HG03521 (cell line): ENCODE measurements around the gene DPF3.

Experiments used
- ATAC-seq: cut with Tn5 transposase; IDR thresholded peaks from one replicate; pipeline ENCODE4 v1.9.1; 2021; ENCODE audit warnings: mild to moderate bottlenecking, moderate library complexity; ENCODE audit not compliant: unreplicated experiment

Gene DPF3

DNA sequence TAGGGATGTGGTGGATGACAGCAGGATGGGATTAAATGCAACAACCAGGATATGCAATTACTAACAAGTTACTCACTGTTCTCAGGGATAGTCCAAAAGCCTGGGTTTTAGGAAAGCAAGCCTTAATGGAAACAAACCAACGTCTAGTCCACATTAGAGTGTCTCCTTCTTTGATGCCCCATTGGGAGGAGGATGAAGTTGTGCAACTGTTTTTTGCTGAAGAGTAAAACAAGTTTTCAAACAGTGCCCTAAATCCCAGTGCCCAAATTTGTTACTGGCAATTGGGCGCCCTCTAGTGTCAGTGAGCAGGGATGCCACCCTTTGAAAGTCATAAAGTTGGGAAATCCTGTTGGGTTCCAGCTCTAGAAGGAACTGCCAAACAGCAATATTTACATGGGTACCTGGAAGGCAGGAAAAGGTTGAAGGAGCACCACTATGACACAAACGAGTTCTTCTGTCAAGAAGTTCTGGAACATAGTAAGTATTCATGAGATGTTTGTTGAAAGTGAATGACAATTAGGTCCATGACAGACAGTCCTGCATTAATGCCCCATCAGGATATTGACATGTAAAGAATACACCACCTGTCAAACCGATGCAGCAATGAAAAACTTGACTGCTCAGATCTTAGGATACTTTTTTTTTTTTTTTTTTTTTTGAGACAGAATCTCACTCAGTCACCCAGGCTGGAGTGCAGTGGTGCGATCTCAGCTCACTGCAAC, 11.1 kb upstream of the DPF3 start:
- no peak for ATAC-seq

DNA sequence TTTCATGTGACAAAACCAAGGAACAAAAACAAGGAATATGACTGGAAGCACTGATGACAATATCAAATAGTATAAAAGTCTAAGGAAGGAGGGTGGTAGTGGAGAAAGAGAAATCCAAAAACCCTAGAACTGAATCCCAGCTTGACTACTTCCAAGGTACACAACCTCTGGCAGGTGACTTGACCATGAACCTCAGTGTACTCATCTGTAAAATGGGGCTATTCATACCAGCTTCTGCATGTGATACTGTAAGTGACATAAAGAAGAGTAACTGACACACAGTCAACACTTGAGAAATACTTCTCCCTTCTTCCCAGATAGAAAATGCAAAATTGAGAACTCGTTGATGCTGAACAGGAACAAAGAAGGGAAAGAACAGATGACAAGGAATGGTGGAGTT, 10.3 kb upstream of the DPF3 start:
- ATAC-seq, result no peak

DNA sequence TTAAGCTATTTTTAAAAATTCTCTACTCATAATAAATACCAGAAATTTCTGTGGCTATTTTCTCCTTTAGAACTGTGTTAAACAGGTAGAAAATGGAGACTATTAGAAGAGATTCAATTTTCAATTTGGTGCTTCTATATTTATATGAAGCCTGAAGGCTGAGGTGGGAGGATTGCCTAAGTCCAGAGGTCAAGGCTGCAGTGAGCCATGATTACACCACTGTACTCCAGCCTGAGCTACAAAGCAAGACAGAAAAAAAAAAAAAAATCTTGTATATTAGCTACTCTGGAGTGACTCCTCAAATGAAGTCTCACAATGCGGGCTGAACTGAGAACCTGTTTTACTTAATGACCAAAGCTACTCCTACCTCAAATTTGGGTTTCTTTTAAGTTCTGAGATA, 9.8 kb upstream of the DPF3 start:
- no peak for ATAC-seq

DNA sequence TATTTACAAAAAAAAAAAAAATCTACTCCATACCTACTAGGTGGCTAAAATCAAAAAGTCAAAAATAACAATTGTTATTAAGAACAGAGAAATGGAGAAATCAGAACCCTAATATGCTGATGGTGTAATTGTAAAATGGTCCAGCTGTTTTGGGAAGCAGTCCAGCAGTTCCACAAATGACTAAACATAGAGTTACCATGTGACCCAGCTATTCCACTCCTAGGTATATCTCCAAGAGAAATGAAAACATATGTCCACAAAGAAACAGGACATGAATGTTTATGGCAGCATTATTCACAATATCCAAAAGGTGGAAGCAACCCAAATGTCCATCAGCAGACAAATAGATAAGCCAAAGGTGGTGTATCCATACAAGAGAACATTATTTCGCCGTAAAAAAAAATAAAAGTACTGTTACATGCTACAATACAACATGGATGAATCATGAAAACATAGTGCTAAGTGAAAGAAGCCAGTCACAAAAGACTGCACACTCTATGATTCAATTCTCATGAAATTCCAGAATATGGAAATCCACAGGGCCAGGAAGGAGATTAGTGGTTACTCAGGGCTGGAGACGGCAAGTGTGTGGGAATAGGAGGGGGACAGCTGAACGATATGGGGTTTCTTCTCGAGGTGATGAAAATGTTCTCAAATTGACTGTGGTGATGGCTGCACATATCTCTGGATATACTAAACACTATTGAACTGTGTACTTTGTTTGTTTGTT, 9.1 kb upstream of the DPF3 start:
- ATAC-seq, result no peak

DNA sequence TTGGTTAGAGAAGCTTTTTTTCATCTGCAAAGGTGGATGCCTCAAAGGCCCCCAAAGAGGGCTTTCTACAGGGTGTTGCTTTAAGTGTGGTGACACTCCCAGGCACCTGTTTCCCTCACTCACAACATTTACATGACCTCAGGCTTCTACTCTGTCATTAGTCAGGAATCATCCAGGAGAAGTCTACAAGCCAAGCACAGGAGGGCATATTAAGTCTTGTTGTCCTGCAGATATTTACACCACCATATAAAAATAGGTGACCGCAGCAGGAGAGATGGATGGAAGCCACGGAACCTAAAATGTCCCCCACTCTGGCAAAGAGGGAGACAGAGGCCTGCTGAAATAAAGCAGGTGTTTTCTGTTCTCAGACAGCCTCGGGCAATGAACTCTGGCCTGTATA, 7.5 kb upstream of the DPF3 start:
- ATAC-seq, result no peak

DNA sequence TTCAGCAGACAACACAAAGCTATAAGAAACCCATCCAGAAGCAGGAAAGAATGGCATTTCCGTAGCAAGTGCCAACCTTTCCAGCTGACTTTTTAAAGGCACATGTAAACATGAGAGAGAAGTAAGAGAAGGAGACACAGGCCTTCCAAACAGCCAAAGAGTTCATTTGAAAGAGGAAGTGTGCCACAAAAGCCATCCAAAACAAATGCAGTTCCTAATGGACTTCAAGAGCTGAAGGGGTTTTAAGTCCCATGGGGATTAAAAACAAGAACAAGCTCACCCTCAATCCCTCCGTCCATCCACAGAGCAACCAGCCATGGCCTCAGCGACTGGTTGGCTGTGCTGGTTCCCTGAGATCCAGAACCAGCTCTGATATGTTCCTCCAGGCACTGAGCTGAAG, 4.5 kb upstream of the DPF3 start:
- ATAC-seq, result no peak

DNA sequence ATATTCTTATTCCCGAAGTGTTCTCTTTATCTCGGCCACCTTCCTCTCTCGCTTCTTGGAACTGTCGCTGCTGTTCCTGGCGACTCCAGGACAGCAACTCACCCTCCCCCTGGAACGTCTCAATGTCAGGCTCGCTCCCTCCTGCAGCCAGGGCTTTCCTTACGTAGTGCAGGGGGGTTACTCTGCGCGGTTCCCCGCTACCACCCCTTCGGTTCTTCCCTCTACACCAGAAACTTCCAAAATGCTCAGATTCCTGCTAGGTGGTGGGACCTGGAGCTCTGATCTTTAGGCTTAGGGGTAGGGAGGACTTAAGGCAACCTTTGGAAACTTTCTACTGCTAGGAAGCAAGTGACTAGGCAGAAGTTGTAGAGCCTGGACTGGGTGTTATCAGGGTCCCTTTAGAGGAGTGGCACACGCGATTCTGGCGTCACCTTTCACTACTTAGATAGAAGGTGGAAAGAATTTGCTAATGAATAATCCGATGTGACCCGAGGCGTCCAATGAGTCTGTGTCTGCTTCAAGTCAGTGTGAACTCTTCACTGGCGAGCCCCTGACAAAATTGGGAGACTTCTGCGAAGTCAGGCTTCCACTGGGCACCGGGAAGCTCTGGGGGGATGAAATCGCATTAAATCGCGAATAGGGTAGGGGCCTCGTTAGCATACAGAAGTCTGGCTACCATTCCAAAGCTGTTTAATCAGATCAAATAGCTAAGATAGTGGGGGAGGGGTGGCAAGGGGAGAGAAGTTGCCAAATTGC, 900 bp upstream of the DPF3 start:
- no peak for ATAC-seq

DNA sequence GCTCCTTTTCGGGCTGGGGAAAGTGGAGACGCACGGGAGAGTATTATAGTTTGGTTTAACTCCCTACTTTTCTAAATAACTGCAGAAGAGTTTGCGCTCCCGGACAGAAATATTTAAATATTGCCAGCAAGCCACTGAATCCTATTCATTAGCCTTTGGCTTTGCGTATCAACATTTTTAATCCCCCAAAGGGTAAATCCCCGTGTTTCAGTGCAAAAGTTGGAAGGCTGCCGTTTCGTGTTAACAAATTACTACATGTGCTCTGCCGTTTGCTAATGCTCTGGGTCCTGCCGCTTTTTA, 372 bp upstream of the DPF3 start:
- no peak for ATAC-seq

DNA sequence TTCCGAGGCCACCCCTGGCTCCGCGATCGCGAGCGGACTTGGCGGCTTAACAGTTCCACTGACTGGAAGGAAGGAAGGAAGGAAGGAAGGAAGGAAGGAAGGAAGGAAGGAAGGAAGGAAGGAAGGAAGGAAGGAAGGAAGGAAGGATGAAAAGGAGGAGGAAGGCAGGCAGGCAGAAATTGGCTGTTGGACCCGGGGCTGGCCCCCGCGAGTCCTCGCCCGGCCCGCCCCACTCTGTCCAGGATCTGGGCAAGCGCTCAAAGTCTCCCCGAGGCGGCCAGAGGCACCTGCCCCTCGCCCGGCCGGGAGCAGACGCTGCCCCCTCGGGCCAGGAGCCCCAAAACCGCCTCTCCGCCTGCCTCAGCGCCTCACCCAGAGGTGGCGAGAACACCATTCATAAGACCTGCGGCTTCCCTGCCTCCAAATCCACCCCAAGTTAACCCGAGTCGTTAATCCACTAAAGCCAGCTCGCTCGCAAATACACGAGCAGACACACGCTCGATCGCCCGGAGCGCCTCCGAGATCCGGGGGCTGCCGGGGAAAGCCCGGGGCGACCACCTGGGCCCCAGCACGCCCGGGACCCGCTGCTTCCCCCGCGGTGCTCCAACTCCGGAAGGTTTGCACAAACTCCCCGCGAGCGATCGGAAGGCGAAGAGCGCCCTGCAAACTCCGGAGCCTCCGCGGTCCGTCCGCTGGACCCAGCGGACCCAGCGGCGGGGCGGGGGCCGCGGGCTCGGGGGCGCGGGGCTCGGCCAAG, 844 bp downstream of the DPF3 start:
- ATAC-seq, result peak; percentile 7

DNA sequence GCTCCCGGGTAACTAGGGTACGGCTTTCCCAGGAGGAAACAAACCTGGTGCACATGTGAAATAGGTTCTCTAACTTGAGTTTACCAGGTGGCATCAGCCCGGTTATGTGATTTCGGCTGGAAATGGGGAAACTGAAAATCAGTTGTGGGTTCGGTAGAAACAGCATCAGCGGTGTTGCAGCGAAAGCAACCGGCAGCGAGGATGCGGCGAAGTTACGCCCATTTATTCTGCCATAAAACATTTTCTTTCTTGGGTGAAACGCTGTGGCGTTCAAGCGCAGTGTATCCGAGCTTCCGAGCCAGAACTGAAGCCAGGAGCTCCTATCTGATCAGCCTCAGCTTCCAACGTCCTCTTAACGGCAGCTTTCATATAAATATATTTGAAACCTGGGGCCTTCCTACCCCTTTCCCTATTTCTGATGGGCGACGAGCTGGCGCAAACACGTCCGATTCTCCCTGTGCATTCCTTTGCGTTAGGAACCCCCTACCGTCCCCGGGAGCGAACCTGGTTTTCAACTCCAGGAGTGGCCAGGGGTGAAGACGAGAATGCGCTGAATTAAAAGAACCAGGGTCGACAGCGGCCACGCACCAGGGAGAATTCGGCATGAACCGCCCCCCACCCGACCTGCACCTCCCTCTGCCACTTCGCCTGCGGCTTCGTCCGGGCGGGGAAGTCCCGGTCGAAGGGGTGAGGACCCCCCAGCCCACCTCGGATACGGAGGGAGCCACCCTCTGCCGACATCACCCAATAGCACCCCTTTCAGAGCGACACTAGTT, 1.6 kb downstream of the DPF3 start:
- no peak for ATAC-seq

DNA sequence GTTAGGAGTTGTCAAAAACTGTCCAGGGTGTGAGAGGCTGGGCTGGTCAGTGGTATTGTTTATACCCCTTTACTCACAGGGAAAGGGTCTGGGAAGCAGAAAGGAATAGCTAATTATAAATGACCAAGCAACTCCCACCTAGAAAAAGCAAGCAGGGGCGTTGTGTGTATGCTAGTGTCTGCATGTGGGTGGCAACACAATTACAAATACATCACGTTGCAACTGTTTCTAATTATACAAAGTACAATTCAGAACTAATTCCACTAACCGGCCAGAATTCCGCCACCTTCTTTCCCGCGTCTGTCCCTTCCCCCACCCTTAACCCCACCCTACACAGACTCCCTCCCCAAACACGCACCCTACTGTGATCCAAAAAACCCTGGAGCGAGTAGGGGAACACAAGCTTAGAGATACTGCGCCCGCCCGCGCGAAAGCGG, 2.2 kb downstream of the DPF3 start:
- no peak for ATAC-seq

DNA sequence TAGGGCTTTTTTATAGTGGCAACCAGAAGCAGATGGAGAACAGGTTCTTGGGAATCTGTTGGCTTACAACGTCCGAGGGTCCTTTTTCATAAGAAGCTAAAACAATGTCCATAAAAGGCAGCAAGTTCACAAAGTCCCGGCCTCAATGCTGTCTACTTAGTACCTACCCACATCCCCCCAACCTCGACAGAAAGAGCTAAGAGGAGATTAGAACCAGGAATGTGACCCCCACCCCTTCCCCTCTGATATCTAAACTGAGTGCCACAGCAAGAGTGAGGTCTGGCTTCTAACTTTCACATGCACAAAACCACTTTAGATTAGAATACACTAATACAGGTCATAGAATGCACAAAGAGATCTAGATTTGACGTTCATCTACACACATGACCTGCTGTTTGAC, 4.5 kb downstream of the DPF3 start:
- no peak for ATAC-seq

DNA sequence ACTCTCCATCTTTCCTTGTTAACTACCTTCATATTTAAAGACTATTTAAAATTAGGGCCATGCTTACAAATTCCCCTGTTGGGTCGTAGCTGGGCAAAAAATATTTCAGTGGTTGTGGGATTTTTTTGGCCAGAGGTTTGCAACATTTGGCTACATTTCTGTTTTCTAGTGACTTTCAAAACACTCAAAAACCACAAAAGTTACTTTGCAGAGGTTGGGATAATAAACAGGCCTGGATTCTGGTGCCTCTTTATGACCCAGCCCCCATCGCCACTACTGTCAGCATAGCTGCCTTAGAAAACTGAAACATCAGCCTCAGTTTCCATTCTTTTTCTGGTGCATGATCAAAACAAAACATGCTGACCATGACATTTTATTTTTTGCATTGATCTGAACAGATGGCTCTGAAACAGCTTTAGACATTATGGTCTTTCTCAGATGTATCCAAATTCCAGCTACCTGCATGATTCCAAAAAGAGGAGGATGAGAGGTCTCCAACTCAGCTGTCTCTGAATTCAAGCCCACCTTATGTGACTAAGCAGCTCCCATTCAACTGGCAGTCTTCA, 5.2 kb downstream of the DPF3 start:
- ATAC-seq, result no peak

DNA sequence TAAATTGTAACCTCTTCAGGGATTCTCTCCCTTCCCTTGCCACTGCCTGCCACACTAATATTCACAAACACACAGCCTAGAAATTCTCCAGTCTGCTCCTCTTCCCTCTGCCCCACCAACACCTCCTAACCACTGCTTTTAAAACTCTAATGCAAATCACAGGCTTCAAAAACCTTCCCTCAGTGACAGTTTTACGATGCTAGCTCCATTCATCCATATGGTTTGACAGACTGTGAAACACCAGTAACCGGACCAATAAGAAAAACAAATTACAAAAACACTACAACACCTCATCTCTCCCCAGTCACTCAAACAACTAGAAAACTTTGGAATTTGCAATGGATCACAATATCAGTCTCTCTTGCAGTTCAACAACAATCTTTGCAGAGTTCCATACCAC, 5.7 kb downstream of the DPF3 start:
- no peak for ATAC-seq

DNA sequence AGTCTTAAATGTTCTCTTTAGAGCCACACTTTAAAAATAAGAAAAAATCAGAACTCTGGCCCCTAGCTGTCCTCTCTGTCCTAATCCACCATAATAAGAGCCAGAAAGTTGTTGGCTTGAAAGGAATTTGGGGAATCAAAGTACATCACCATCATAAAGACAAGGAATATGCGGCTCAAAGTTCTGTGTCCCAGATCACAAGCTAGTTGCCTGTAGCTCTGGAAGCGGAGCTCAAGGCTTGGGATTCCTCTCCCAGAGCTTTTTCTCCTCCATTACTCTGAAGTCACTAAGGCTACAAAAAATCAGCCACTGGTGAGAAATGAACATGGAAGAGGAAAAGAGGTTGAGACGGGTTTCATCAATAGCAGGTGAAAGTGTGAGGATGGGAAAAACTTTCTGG, 6.4 kb downstream of the DPF3 start:
- ATAC-seq, result no peak

DNA sequence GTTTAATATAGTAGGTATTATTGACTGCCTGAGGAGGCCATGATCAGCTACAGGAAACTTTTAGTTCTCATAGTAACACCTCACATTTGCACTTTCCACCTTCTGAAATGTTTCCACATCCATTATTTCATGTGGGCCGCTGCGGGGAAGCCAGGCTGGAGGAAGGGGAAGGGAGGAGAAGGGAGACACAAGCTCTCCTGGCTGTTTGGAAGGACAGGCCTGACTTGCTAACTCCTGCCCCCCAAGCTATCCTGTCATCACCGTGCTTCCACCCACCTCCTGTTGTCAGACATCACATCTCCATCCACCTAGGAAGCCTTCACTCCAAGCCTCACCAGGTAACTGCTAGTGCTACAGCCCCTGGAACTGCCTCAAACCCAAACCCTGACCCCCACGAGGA, 9.5 kb downstream of the DPF3 start:
- no peak for ATAC-seq

DNA sequence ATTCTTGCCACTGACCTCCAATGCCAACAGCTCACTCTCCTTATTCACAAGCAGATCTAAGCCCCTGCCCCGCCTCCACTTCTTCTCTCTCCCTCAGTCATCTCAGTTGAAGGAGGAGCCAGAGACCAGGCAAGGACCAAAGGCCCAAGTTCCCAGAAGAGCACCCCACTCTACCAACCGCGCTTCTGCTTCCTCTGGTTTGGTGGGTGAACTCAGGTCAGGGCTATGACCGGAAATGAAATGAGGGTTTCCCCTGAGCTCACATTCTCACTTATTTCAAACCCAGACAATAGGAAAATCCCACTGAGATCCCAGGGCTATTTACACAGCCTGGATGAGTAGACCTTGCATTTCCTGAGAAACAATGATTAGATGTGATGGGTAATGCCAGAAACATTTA, 9.9 kb downstream of the DPF3 start:
- no peak for ATAC-seq

DNA sequence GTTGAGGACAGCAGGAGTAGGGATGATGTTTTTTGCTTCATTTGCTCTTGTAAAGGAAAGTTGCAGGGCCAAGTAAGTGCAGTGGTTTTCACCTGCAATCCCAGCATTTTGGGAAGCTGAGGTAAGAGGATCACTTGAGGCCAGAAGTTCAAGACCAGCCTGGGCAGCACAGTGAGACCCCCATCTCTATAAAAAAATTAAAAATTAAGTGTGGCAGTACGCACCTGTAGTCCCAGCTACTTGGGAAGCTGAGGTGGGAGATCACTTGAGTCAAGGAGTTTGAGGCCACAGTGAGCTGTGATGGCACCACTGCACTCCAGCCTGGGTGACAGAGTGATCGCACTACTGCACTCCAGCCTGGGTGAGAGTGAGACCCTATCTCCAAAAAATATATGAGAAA, 10.8 kb downstream of the DPF3 start:
- ATAC-seq, result no peak

DNA sequence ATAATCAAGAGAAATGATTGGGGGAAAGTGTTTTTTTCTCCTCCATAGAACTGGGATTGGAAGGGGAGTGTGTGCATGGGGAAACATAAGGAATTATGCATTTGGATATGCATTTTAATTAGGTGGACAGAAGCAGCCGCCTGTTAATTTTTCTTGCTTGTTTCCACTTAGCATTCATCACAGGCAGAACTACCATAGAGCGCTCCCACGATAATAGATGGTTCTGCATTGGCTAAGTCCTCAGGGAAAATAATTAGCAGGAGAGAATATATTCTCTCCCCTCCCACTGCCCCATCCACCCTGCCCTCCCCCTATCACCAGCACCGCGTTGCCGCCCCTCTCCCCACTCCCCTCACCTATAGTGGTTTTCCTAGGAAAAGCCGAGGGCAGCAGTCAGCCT, 11.4 kb downstream of the DPF3 start:
- no peak for ATAC-seq

DNA sequence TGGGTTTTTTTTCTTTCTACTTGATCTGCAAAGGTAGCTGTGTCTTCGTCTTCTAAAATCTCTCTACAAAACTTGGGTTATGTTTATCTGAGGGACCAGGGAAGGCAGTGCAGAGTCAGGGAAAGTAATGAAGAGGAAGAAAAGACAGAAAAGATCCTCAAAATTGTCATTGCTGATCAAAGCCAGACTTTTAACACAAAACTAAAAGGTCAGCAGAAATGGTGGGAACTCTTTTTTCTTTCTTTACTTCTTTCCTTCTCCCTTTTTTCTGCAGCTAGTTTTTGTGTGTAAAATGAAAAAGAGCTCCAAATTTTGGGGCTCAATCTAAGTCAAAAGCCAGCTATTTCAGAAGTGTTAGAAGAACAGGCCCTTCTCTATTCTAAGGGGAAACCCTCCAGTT, 11.9 kb downstream of the DPF3 start:
- no peak for ATAC-seq
